Activated CD8-positive, alpha-beta T cell treated with anti-CD3 and anti-CD28 coated beads, Interleukin-2, amount 10 ng/mL, durations not matched to agents 7 days and 5 days (primary cell): ENCODE results near the gene NIBAN1. TPM values are rescaled to one million over a fixed set of nuclear protein-coding genes. Genes with fewer than 3 reads are reported as not detected.
A peak's percentile ranks its signal among the peaks of the same experiment; 100 is the strongest.

Experiments used
- ATAC-seq: fragments of 150-1000 bp; cut with Tn5 transposase; one replicate; pipeline ENCODE4 v1.10.0; 2021; ENCODE audit warnings: moderate library complexity
- CTCF ChIA-PET: fragments of 350-600 bp; sonication (Branson Sonifier 250); formaldehyde crosslinking; loops from one replicate; lab custom pipeline; 2021; ENCODE audit warnings: antibody characterized with exemption; lab: Charles Lee
- POLR2A ChIA-PET: fragments of 350-600 bp; sonication (Branson Sonifier 250); formaldehyde crosslinking; loops from one replicate; lab custom pipeline; 2021; ENCODE audit warnings: antibody characterized with exemption; lab: Charles Lee
- DNase-seq: peaks from one replicate; pipeline ENCODE4 v3.0.0-alpha.2; 2020
- H3K27ac Mint-ChIP-seq: one replicate; pipeline ENCODE4 v1.8.0; 2021; ENCODE audit warnings: mild to moderate bottlenecking, mixed read lengths
- H3K27me3 Mint-ChIP-seq: one replicate; pipeline ENCODE4 v1.8.0; 2021; ENCODE audit warnings: low read depth, mixed read lengths
- H3K36me3 Mint-ChIP-seq: one replicate; pipeline ENCODE4 v1.8.0; 2021; ENCODE audit warnings: low read depth, mixed read lengths
- H3K4me1 Mint-ChIP-seq: one replicate; pipeline ENCODE4 v1.8.0; 2021; ENCODE audit warnings: low read depth, mixed read lengths
- H3K4me3 Mint-ChIP-seq: one replicate; pipeline ENCODE4 v1.8.0; 2021; ENCODE audit warnings: mild to moderate bottlenecking, mixed read lengths
- H3K9me3 Mint-ChIP-seq: one replicate; pipeline ENCODE4 v1.8.0; 2022; ENCODE audit warnings: mixed read lengths; ENCODE audit not compliant: insufficient read depth
- total RNA-seq, 2 experiments: library from RNA; stranded (reverse); gene quantifications; one replicate each; pipeline ENCODE4 v1.2.3, GENCODE V29; 2021

The NIBAN1 gene
- total RNA-seq, 2 experiments from 2014 or later = 28.6 to 28.7 TPM

GRCh38 chr1:184953600-184954219, 20.6 kb downstream of the NIBAN1 start:
- H3K4me3 Mint-ChIP-seq = no peak overlapping the region
- no peaks in the 10 kb centered on the region for H3K27me3 Mint-ChIP-seq
- peak; percentile 47 for ATAC-seq
- H3K36me3 Mint-ChIP-seq = peaks cover 3% of the 10 kb centered on the region
- DNase-seq = no peak
- no peak overlapping the region for H3K27ac Mint-ChIP-seq
- peaks cover 15% of the 10 kb centered on the region for H3K4me1 Mint-ChIP-seq
- ChIA-PET POLR2A (no interaction called here), CTCF (interaction anchor here (1.2 kb wide), 1 partner anchor 149 kb away, joined by 3 read pairs; no protein-coding TSS in a partner anchor)
- no peaks in the 10 kb centered on the region for H3K9me3 Mint-ChIP-seq

GRCh38 chr1:184952428-184952827, 21.9 kb downstream of the NIBAN1 start:
- H3K4me3 Mint-ChIP-seq = no peak overlapping the region
- ATAC-seq (no peak), DNase-seq (no peak)
- ChIA-PET CTCF (interaction anchor here (0.6 kb wide), 1 partner anchor 197 kb away, joined by 3 read pairs; no protein-coding TSS in a partner anchor), POLR2A (no interaction called here)
- peaks cover 15% of the 10 kb centered on the region for H3K4me1 Mint-ChIP-seq
- no peaks in the 10 kb centered on the region for H3K27me3 Mint-ChIP-seq
- no peaks in the 10 kb centered on the region for H3K9me3 Mint-ChIP-seq
- peaks cover 3% of the 10 kb centered on the region for H3K36me3 Mint-ChIP-seq
- no peak overlapping the region for H3K27ac Mint-ChIP-seq

GRCh38 chr1:184951788-184952187, 22.5 kb downstream of the NIBAN1 start:
- no peaks in the 10 kb centered on the region for H3K9me3 Mint-ChIP-seq
- peaks cover 3% of the 10 kb centered on the region for H3K36me3 Mint-ChIP-seq
- ChIA-PET POLR2A (no interaction called here), CTCF (interaction anchor here (0.6 kb wide), 1 partner anchor 196 kb away, joined by 3 read pairs; no protein-coding TSS in a partner anchor)
- H3K27me3 Mint-ChIP-seq = no peaks in the 10 kb centered on the region
- DNase-seq (no peak), ATAC-seq (no peak)
- peaks cover 15% of the 10 kb centered on the region for H3K4me1 Mint-ChIP-seq
- H3K4me3 Mint-ChIP-seq = no peak overlapping the region
- no peak overlapping the region for H3K27ac Mint-ChIP-seq

GRCh38 chr1:184950906-184951305, 23.4 kb downstream of the NIBAN1 start:
- no peak for ATAC-seq
- DNase-seq = no peak
- POLR2A ChIA-PET = no interaction called here
- peaks cover 20% of the 10 kb centered on the region for H3K4me1 Mint-ChIP-seq
- H3K9me3 Mint-ChIP-seq = no peaks in the 10 kb centered on the region
- H3K36me3 Mint-ChIP-seq = peaks cover 3% of the 10 kb centered on the region
- CTCF ChIA-PET = interaction anchor here (1.4 kb wide), 1 partner anchor 145 kb away, joined by 3 read pairs; no protein-coding TSS in a partner anchor
- H3K4me3 Mint-ChIP-seq = no peak overlapping the region
- no peak overlapping the region for H3K27ac Mint-ChIP-seq
- no peaks in the 10 kb centered on the region for H3K27me3 Mint-ChIP-seq

- ChIA-PET CTCF (interaction anchor here (1.4 kb wide), 1 partner anchor 145 kb away, joined by 3 read pairs; no protein-coding TSS in a partner anchor), POLR2A (no interaction called here)
- DNase-seq (no peak), ATAC-seq (no peak)
- peaks cover 3% of the 10 kb centered on the region for H3K36me3 Mint-ChIP-seq
- no peaks in the 10 kb centered on the region for H3K27me3 Mint-ChIP-seq
- no peak overlapping the region for H3K4me3 Mint-ChIP-seq
- peaks cover 22% of the 10 kb centered on the region for H3K4me1 Mint-ChIP-seq
- H3K27ac Mint-ChIP-seq = no peak overlapping the region
- no peaks in the 10 kb centered on the region for H3K9me3 Mint-ChIP-seq
Measured at GRCh38 chr1:184950227-184950626, 24.1 kb downstream of the NIBAN1 start.

GRCh38 chr1:184947497-184948256, 26.6 kb downstream of the NIBAN1 start:
- ChIA-PET CTCF (no interaction called here), POLR2A (interaction anchor here (0.5 kb wide), 1 partner anchor 829 kb away, joined by 3 read pairs; no protein-coding TSS in a partner anchor)
- peaks cover 7% of the 10 kb centered on the region for H3K4me1 Mint-ChIP-seq

GRCh38 chr1:184945678-184946412, 28.5 kb downstream of the NIBAN1 start:
- Mint-ChIP-seq H3K27me3 (no peaks in the 10 kb centered on the region), H3K36me3 (peaks cover 9% of the 10 kb centered on the region), H3K4me1 (peaks cover 7% of the 10 kb centered on the region), H3K9me3 (no peaks in the 10 kb centered on the region), H3K27ac (no peak overlapping the region), H3K4me3 (no peak overlapping the region)
- ATAC-seq (no peak), DNase-seq (no peak)
- ChIA-PET CTCF (interaction anchor here (1.2 kb wide), 1 partner anchor 28 kb away, joined by 3 read pairs; the partner anchor contains the start of gene NIBAN1), POLR2A (no interaction called here)

More at GRCh38 chr1:184947497-184948256, 26.6 kb downstream of the NIBAN1 start:
- Mint-ChIP-seq H3K27me3 (no peaks in the 10 kb centered on the region), H3K36me3 (peaks cover 9% of the 10 kb centered on the region), H3K27ac (no peak overlapping the region), H3K9me3 (no peaks in the 10 kb centered on the region), H3K4me3 (no peak overlapping the region)
- no peak for DNase-seq
- ATAC-seq = no peak

- H3K27ac Mint-ChIP-seq = no peak overlapping the region
- H3K4me3 Mint-ChIP-seq = no peak overlapping the region
- H3K4me1 Mint-ChIP-seq = peaks cover 7% of the 10 kb centered on the region
Measured at GRCh38 chr1:184945029-184945428, 29.3 kb downstream of the NIBAN1 start.

GRCh38 chr1:184943998-184944397, 30.3 kb downstream of the NIBAN1 start:
- POLR2A ChIA-PET = no interaction called here
- H3K4me1 Mint-ChIP-seq = peaks cover 7% of the 10 kb centered on the region
- no peak overlapping the region for H3K4me3 Mint-ChIP-seq
- no peak for ATAC-seq
- no peaks in the 10 kb centered on the region for H3K27me3 Mint-ChIP-seq
- H3K36me3 Mint-ChIP-seq = peaks cover 9% of the 10 kb centered on the region
- CTCF ChIA-PET = interaction anchor here (1.2 kb wide), 1 partner anchor 29 kb away, joined by 4 read pairs; no protein-coding TSS in a partner anchor
- no peaks in the 10 kb centered on the region for H3K9me3 Mint-ChIP-seq
- DNase-seq = no peak
- H3K27ac Mint-ChIP-seq = no peak overlapping the region

More at GRCh38 chr1:184945029-184945428, 29.3 kb downstream of the NIBAN1 start:
- peaks cover 9% of the 10 kb centered on the region for H3K36me3 Mint-ChIP-seq
- ChIA-PET CTCF (no interaction called here), POLR2A (no interaction called here)
- DNase-seq (no peak), ATAC-seq (no peak)
- H3K27me3 Mint-ChIP-seq = no peaks in the 10 kb centered on the region
- no peaks in the 10 kb centered on the region for H3K9me3 Mint-ChIP-seq

- Mint-ChIP-seq H3K9me3 (no peaks in the 10 kb centered on the region), H3K27ac (no peak overlapping the region), H3K36me3 (peaks cover 9% of the 10 kb centered on the region), H3K27me3 (no peaks in the 10 kb centered on the region), H3K4me3 (no peak overlapping the region), H3K4me1 (peaks cover 7% of the 10 kb centered on the region)
- DNase-seq = no peak
- CTCF ChIA-PET = no interaction called here
- ATAC-seq = no peak
- POLR2A ChIA-PET = no interaction called here
Measured at GRCh38 chr1:184941735-184942134, 32.6 kb downstream of the NIBAN1 start.

- peaks cover 7% of the 10 kb centered on the region for H3K4me1 Mint-ChIP-seq
- H3K36me3 Mint-ChIP-seq = peaks cover 9% of the 10 kb centered on the region
- ChIA-PET POLR2A (no interaction called here), CTCF (no interaction called here)
- DNase-seq = no peak
- ATAC-seq = no peak
- H3K4me3 Mint-ChIP-seq = no peak overlapping the region
- H3K27ac Mint-ChIP-seq = no peak overlapping the region
- no peaks in the 10 kb centered on the region for H3K9me3 Mint-ChIP-seq
- H3K27me3 Mint-ChIP-seq = no peaks in the 10 kb centered on the region
Measured at GRCh38 chr1:184941410-184941733, 32.9 kb downstream of the NIBAN1 start.
